HL-60 (cell line): Measurements from ENCODE around the gene TMEM258.

ENCODE experiments used
- DNase-seq, 2 experiments: peaks; one replicate each; pipeline ENCODE4 v3.0.0-alpha.2; 2010 to 2020; ENCODE audit warnings: low read depth in 1 of 2, low spot score in 1 of 2
- H3K27ac ChIP-seq: fragments of 250-450 bp; sonication (Bioruptor Pico); replicated peaks from 2 replicates; pipeline ENCODE4 v1.5.1; 2020; ENCODE audit warnings: mild to moderate bottlenecking, moderate library complexity
- H3K27me3 ChIP-seq: fragments of 250-450 bp; sonication (Bioruptor Pico); 2 replicates; pipeline ENCODE4 v1.5.1; 2021; ENCODE audit warnings: mild to moderate bottlenecking, moderate library complexity; ENCODE audit not compliant: insufficient read depth, poor library complexity, severe bottlenecking
- H3K4me3 ChIP-seq: replicated peaks from 2 replicates; pipeline ENCODE4 v1.5.1; 2011; ENCODE audit warnings: mild to moderate bottlenecking, control low read depth, low read length; ENCODE audit not compliant: insufficient read depth
- GABPA ChIP-seq: IDR thresholded peaks from 2 replicates; pipeline ENCODE4 v1.6.1; 2012; ENCODE audit warnings: low read depth
- POLR2AphosphoS5 ChIP-seq: IDR thresholded peaks from 2 replicates; pipeline ENCODE4 v1.6.1; 2012; ENCODE audit warnings: low read depth
- SPI1 ChIP-seq: IDR thresholded peaks from 2 replicates; pipeline ENCODE4 v1.6.1; 2012; ENCODE audit warnings: low read depth, mild to moderate bottlenecking, borderline replicate concordance
- TF ChIP-seq, protein P1 (sequence below): IDR thresholded peaks from 2 replicates; pipeline ENCODE4 v1.6.1; 2012; ENCODE audit warnings: low read depth; ENCODE audit not compliant: insufficient replicate concordance
- TF ChIP-seq, protein P2 (sequence below): IDR thresholded peaks from one replicate; pipeline ENCODE4 v1.5.1; 2011; ENCODE audit warnings: low read length, control low read depth, inconsistent platforms; ENCODE audit not compliant: insufficient read depth

Gene TMEM258

DNA sequence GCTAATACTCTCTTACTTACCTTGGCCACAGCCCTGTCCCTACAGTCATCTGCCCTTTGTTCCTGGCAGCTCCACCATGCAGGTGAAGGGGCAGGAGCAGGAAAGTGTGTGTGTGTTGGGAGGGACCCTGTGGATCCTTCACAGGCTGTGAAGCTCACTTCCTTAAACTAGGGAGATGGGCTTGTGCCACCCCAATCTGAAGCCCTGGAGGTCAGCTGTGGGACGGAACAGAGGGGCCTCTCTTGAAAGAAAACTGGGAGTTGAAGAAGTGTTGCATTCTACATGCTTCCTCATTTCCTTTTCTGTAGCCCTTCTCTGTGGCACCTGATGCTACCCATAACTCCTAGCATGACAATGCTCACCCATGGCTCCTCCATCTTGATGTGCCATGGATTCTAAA is 12.7 kb upstream of the TMEM258 start:
- DNase-seq: peak in 1 of 2 experiments; percentile 55
- Histone ChIP-seq H3K27me3 (no peaks in the 10 kb centered on the region), H3K27ac (no peak overlapping the region), H3K4me3 (no peak overlapping the region)
- TF ChIP-seq GABPA: no peak
- TF ChIP-seq, protein P1, sequence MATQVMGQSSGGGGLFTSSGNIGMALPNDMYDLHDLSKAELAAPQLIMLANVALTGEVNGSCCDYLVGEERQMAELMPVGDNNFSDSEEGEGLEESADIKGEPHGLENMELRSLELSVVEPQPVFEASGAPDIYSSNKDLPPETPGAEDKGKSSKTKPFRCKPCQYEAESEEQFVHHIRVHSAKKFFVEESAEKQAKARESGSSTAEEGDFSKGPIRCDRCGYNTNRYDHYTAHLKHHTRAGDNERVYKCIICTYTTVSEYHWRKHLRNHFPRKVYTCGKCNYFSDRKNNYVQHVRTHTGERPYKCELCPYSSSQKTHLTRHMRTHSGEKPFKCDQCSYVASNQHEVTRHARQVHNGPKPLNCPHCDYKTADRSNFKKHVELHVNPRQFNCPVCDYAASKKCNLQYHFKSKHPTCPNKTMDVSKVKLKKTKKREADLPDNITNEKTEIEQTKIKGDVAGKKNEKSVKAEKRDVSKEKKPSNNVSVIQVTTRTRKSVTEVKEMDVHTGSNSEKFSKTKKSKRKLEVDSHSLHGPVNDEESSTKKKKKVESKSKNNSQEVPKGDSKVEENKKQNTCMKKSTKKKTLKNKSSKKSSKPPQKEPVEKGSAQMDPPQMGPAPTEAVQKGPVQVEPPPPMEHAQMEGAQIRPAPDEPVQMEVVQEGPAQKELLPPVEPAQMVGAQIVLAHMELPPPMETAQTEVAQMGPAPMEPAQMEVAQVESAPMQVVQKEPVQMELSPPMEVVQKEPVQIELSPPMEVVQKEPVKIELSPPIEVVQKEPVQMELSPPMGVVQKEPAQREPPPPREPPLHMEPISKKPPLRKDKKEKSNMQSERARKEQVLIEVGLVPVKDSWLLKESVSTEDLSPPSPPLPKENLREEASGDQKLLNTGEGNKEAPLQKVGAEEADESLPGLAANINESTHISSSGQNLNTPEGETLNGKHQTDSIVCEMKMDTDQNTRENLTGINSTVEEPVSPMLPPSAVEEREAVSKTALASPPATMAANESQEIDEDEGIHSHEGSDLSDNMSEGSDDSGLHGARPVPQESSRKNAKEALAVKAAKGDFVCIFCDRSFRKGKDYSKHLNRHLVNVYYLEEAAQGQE: no peak
- TF ChIP-seq, protein P2, sequence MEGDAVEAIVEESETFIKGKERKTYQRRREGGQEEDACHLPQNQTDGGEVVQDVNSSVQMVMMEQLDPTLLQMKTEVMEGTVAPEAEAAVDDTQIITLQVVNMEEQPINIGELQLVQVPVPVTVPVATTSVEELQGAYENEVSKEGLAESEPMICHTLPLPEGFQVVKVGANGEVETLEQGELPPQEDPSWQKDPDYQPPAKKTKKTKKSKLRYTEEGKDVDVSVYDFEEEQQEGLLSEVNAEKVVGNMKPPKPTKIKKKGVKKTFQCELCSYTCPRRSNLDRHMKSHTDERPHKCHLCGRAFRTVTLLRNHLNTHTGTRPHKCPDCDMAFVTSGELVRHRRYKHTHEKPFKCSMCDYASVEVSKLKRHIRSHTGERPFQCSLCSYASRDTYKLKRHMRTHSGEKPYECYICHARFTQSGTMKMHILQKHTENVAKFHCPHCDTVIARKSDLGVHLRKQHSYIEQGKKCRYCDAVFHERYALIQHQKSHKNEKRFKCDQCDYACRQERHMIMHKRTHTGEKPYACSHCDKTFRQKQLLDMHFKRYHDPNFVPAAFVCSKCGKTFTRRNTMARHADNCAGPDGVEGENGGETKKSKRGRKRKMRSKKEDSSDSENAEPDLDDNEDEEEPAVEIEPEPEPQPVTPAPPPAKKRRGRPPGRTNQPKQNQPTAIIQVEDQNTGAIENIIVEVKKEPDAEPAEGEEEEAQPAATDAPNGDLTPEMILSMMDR: no peak
- peak; percentile 80; the same call in 1 of the 2 replicates for TF ChIP-seq SPI1
- TF ChIP-seq POLR2AphosphoS5: no peak

DNA sequence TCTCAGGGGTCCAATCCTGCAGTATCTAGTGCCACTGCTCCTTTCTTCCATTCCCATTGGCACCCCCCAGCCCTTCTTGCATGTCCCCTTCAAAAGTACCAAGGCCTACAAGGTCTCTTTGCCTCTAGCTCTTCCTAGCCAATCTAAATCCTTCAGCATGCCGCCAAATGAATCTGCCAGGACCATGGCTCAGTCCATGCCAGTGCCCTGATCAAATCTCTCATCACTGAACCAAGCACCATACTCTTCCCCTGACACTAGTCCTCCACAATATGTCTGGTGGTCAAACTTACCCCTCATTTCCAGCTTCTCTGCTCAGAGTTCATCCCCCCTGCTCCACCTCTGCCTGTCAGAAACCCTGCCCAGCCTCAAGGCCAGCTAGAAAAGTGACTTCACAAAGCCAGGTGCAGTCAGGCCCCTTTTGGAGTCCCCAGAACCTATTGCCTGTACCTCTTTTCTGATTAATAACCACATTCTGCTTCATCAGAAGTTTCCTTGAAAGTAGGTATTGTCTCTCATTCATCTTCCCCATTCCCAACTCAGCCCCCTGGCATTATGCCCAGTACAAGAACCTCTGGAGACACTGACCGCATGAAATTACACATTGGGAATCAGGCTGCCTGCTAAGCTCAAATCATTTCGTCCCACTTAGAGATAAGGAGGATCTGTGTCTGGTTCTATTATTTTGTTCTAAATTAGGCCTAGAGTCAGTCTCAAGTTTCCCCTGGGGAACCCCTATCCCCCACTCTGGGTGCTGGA is 11.7 kb upstream of the TMEM258 start:
- DNase-seq: no peak
- TF ChIP-seq, protein P1: no peak
- no peak for TF ChIP-seq GABPA
- H3K27ac ChIP-seq: no peak overlapping the region
- H3K27me3 ChIP-seq: no peaks in the 10 kb centered on the region
- H3K4me3 ChIP-seq: no peak overlapping the region

DNA sequence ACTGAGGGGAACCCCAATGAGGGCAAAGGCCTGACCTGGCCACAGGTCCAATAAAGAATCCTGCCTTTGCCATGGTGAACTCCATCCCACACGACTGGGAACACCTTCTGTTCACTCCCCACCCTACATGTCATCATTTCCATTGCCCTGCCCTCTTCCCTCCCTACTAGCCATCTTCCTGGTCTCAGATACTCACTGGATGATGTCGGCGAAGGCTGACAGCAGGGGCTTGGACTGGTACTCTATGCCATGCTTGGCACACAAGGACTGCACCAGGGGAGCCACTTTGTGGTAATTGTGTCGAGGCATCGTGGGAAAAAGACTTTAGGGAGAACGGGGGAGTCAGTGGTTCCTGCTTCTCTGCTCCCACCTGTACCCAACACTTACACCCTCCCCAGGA is 10.2 kb upstream of the TMEM258 start:
- Histone ChIP-seq H3K27ac (no peak overlapping the region), H3K4me3 (no peak overlapping the region), H3K27me3 (no peaks in the 10 kb centered on the region)
- TF ChIP-seq, protein P2: no peak
- TF ChIP-seq POLR2AphosphoS5 (no peak), GABPA (no peak), SPI1 (no peak)
- TF ChIP-seq, protein P1: no peak
- DNase-seq: no peak
